ENCODE measurements around the gene RPS5. TPM values are rescaled to one million over a fixed set of nuclear protein-coding genes. Genes with fewer than 3 reads are reported as not detected.

Gene RPS5
- total RNA-seq, 1 donor from 2014 or later, result 496 TPM

DNA sequence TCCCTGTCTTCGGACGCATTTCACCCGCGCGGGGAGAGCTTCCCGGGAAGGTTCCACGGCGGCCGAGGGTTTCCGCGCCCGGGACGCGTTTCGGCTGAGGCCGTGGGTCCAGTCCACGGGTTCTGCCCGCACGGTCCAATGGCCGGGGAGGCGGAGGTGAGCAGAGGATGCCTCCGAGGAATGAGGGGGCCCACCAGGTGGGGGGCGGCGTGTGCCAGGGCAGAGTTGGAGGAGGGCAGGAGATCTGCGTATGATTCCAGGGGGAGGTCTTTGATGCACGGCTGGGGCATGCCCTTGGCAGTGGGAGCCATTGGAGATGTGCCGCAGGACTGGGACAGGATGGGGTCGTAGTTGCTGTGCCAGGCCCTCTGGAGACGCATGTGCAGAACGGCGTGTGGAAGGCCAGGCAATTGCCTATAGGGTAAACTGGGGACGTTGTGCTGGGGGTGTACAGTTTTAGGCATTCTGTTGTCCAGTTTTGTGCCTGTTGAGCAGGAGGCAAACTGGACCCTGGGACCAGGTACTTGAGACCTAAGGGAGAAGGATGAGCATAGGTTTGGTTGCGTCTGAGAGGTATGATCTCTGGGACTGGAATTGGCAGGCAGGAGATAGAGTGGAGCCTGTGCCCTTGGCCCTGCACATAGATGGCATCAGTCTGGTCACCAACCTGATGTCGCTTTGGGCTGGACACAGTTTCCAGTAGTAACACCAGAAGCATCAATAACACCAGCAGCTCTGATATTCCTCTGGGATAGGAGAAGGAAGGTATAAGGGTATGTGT is 22.1 kb downstream of the RPS5 start:
- no peak for DNase-seq
- peaks cover 37% of the 10 kb centered on the region for H3K4me1 ChIP-seq
- no peaks in the 10 kb centered on the region for H3K36me3 ChIP-seq
- peak overlapping the region; percentile 86 for H3K4me3 ChIP-seq
- TF ChIP-seq, protein P1, sequence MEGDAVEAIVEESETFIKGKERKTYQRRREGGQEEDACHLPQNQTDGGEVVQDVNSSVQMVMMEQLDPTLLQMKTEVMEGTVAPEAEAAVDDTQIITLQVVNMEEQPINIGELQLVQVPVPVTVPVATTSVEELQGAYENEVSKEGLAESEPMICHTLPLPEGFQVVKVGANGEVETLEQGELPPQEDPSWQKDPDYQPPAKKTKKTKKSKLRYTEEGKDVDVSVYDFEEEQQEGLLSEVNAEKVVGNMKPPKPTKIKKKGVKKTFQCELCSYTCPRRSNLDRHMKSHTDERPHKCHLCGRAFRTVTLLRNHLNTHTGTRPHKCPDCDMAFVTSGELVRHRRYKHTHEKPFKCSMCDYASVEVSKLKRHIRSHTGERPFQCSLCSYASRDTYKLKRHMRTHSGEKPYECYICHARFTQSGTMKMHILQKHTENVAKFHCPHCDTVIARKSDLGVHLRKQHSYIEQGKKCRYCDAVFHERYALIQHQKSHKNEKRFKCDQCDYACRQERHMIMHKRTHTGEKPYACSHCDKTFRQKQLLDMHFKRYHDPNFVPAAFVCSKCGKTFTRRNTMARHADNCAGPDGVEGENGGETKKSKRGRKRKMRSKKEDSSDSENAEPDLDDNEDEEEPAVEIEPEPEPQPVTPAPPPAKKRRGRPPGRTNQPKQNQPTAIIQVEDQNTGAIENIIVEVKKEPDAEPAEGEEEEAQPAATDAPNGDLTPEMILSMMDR (IDR thresholded peaks at IDR 0.05; ENCODE audit: borderline replicate concordance), result no peak
- H3K9me3 ChIP-seq (replicated peaks), result no peaks in the 10 kb centered on the region
- no peaks in the 10 kb centered on the region for H3K27me3 ChIP-seq (ENCODE audit: low read depth)
- peak overlapping the region; percentile 94 for H3K27ac ChIP-seq (replicated peaks)
- intact Hi-C loops (cut with micrococcal nuclease), result no loop called here

DNA sequence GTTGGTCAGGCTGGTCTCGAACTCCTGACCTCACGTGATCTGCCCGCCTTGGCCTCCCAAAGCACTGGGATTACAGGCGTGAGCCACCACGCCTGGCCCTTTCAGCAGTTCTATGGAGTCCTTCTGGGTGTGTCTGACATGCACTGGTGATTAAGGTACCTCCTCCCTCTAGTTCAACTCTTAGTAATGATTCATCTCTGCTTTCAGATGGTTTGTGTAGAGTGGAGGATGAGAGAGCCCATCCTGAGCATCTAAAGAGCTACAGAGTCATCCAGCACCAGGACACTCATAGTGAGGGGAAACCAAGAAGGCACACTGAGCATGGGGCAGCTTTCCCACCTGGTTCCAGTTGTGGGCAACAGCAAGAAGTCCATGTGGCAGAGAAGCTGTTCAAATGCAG is 29.5 kb downstream of the RPS5 start:
- Histone ChIP-seq H3K27ac (replicated peaks) (no peak overlapping the region), H3K9me3 (replicated peaks) (peaks cover 10% of the 10 kb centered on the region), H3K4me3 (no peak overlapping the region), H3K36me3 (peaks cover 50% of the 10 kb centered on the region), H3K27me3 (ENCODE audit: low read depth) (no peaks in the 10 kb centered on the region), H3K4me1 (no peaks in the 10 kb centered on the region)
- TF ChIP-seq, protein P1 (IDR thresholded peaks at IDR 0.05; ENCODE audit: borderline replicate concordance), result no peak
- DNase-seq, result no peak
- intact Hi-C loops (cut with micrococcal nuclease), result no loop called here

DNA sequence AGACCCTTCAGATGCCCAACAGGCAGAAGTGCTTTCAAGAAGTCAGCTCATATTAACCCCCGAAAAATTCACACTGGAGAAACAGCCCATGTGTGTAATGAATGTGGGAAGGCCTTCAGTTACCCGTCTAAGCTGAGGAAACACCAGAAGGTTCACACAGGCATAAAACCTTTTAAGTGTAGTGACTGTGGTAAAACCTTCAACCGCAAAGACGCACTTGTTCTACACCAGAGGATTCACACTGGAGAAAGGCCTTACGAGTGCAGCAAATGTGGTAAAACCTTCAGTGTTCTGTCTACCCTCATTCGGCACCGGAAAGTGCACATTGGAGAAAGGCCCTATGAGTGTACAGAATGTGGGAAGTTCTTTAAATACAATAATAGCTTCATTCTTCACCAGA is 30.0 kb downstream of the RPS5 start:
- TF ChIP-seq, protein P1 (IDR thresholded peaks at IDR 0.05; ENCODE audit: borderline replicate concordance), result no peak
- Histone ChIP-seq H3K9me3 (replicated peaks) (peaks cover 10% of the 10 kb centered on the region), H3K4me1 (no peaks in the 10 kb centered on the region), H3K27me3 (ENCODE audit: low read depth) (no peaks in the 10 kb centered on the region), H3K4me3 (no peak overlapping the region), H3K36me3 (peaks cover 54% of the 10 kb centered on the region), H3K27ac (replicated peaks) (no peak overlapping the region)
- intact Hi-C loops (cut with micrococcal nuclease), result no loop called here
- DNase-seq, result no peak

DNA sequence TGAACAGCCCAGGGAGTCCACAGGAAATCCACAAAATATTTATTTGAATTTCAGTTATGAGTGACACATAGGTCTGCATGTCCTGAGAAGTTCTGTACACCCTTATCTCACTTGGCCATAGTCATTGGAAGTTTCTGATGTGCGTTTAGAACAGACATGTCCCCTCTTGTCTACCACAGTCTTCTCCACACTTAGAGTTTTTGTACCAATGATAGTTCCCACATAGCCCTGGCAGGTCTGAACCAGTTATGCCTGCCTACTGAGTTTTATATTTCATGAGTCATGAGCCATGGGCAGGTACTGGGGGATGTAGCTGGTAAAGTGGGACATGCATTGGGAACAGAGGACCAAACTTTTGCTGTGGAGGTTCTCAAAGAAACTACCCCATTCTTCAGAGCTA is 41.5 kb downstream of the RPS5 start:
- Histone ChIP-seq H3K27ac (replicated peaks) (no peak overlapping the region), H3K4me1 (no peaks in the 10 kb centered on the region), H3K4me3 (no peak overlapping the region), H3K9me3 (replicated peaks) (peaks cover 78% of the 10 kb centered on the region), H3K36me3 (peaks cover 38% of the 10 kb centered on the region), H3K27me3 (ENCODE audit: low read depth) (no peaks in the 10 kb centered on the region)
- TF ChIP-seq, protein P1 (IDR thresholded peaks at IDR 0.05; ENCODE audit: borderline replicate concordance), result no peak
- no peak for DNase-seq
- intact Hi-C loops (cut with micrococcal nuclease), result no loop called here

DNA sequence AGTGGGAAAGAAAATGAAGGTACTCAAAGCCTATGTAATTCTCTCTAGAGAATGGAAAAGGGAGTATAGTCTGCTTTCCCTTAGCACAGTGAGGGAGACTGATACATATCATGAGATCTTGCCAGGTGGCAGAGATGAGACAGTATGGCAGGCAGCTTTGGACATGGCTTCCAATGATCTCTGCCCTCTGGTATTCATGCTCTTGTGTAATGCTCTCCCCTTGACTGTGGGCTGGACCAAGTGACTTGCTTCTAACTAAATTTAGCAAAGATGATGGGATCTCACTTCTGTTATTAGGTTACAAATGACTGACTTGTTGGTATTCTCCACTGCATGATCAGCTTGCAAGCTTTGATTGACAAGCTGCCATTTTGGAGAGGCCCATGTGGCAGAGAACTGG is 42.7 kb downstream of the RPS5 start:
- H3K27me3 ChIP-seq (ENCODE audit: low read depth), result no peaks in the 10 kb centered on the region
- TF ChIP-seq, protein P1 (IDR thresholded peaks at IDR 0.05; ENCODE audit: borderline replicate concordance), result no peak
- no peak for DNase-seq
- peaks cover 90% of the 10 kb centered on the region for H3K9me3 ChIP-seq (replicated peaks)
- H3K4me1 ChIP-seq, result no peaks in the 10 kb centered on the region
- H3K27ac ChIP-seq (replicated peaks), result no peak overlapping the region
- intact Hi-C loops (cut with micrococcal nuclease), result no loop called here
- H3K36me3 ChIP-seq, result peaks cover 49% of the 10 kb centered on the region
- no peak overlapping the region for H3K4me3 ChIP-seq

All from left ventricle myocardium inferior (tissue), 1 donor.